HG02885 (cell line): ENCODE data around the gene DUSP1.
A peak's percentile ranks its signal among the peaks of the same experiment; 100 is the strongest.

Source experiments
- ATAC-seq: cut with Tn5 transposase; IDR thresholded peaks from one replicate; pipeline ENCODE4 v1.9.1; 2021; ENCODE audit warnings: mild to moderate bottlenecking; ENCODE audit not compliant: unreplicated experiment, poor library complexity

The DUSP1 gene

DNA sequence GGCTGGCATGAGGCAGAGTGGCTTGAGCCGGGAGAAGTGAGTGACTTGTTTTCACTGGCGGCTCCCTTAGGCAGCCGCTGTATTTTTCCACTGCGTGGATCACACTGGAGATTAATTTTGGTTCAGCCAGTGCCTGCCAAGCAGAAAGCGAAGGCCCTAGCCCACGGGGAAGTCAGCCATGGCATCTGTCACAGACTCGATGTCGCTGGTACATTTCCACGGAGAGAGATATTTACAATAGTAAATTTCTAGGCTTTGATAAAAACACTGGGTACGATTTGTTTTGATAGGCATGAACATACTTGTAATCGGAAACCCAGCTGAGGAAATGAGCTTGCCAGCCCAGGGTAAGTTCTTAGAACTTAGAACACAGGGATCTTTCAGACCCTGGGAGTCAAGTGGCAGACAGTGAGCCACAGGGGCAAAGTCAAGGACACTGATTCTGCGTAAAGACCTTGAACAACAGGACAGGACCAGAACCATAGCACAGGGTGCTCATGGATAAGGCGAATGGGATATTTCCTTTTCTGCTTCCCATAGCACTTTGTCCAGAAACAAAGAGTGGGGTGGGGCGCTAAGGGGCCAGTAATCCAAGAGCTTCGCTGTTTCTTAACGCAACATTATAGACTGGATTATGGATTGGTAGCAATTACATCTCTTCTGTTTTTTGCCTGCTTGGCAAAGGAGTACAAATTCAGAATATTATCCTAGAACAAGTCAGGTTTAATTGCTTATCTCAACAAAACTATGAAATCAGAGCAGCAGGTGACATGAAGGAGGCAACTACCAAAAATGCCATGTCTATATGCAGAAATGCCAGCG lies 4.5 kb downstream of the DUSP1 start:
- no peak for ATAC-seq

- ATAC-seq, result no peak
These were observed 5.2 kb downstream of the DUSP1 start for GRCh38 chr5:172765766-172766286.

DNA sequence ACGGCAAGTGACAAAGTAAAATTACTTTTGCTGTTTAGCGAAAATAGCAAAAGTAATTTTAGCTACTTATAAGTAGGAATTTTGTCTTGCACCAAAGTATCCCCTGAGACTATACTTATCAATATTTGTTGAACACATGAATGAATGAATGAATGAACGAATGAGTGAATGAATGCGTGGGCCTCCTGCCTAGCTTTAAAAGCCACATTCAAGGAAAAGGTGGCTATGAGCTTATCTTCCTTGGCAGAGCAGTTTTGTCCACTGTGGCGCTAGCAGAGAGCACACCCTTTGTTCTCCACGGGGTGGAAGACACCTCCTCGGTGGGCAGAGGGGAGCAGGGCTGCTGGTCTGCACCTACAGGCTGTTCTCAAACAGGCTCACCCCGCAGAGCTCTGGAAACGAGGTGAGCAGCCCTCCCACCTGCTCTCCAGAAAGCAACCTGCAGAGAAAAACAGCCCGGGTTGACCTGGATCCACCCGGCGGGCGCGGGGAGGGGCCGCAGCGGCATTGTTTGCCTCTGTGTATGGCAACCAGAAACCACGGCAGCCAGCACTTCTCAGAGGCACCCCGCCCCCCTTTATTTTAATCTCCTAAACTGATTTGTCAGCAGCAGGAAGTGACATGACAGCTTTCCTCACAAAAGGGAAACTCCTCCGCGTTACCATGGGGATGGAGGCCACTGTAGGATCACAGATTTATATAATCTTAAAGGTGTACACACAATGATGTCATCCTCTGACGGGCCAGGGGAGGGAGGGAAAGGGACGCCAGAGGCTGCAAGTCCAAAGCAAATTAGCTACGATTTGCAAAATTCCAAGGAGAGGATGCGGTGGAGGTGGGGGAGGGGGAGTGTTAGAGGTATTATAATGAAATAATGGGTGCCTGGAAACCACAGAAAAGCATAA lies 5.9 kb downstream of the DUSP1 start:
- ATAC-seq, result peak; percentile 84

- ATAC-seq, result no peak
These were observed 7.9 kb downstream of the DUSP1 start for GRCh38 chr5:172763120-172763464.

DNA sequence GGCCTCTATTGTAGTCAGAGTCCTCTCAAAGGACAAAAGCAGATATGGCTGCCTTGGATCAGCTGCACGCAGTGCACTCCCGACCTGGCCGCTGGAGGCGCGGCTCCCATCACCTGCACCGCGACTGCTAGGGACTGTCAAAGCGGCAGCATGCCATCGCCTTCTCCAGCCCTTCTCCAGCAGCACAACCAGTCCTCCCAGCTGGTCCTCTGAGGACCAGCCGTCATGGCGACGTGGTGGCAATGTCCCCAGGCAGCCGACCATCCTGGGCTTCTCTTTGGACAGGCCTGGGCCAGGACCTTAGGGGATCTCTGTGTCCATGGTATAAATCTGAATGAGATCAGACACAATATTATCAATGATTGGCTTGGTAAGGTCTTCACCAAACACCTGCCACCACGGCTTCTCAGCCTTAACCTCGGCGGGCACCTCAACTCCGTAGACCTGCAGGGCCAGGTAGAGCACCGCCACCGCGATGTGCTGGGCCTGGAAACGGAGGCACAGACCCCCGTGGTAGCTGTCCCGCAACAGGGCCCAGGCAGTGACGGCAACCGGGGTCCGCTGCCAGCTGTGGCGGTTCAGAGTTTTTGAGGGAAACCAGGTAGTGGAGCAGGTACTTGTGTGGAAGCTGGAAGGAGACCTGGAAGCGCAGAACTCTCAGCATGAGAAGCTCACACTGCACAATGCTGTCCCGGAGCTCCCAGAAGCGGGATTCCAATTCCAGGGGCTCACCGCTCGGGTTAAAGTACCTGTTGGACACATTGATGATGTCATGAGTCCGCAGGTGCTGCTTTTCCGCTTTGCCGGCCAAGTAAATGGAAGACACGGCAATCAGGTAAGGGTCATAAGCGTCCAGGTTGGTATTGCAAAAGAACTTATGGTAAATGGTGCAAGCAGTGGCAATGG lies 8.5 kb downstream of the DUSP1 start:
- no peak for ATAC-seq

DNA sequence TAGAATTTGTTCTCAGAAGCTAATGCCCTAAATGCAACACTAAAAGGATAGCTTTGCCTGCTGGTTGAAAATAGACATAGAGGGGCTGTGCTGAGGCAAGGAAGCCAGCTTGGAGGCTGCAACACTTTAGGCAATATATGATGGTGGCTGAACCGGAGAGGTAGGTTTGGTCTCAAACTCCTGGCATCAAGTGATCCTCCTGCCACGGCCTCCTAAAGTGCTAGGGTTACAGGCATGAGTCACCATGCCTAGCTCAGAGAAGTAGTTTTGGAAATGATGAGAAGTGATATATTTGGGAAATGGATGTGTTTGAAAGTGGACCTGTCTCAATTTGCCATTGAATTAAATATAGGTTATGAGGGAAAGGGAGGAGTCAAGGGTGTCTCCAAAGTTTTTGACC lies 10.0 kb downstream of the DUSP1 start:
- ATAC-seq, result no peak

DNA sequence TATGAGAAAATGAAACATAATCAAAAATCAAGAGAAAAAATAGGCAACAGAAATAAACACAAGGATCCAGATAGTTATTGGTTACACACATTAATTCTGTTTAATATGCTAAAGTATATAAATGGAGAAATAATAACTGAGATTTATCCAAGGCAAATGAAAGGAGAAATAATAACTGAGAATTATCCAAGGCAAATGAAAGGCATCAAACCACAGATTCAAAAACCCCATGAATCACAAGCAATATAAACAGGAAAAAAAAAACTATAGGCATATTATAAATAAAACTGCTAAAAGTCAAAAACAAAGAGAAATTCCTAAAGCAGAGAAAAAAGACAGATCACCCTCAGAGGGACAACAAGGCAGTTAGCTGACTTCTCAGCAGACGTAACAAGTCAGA lies 10.9 kb downstream of the DUSP1 start:
- ATAC-seq, result no peak

GRCh38 chr5:172758834-172759149 lies 12.2 kb downstream of the DUSP1 start:
- ATAC-seq, result no peak

GRCh38 chr5:172758077-172758833 lies 12.7 kb downstream of the DUSP1 start:
- no peak for ATAC-seq

GRCh38 chr5:172757394-172758010 lies 13.5 kb downstream of the DUSP1 start:
- no peak for ATAC-seq

- no peak for ATAC-seq
These were observed 14.1 kb downstream of the DUSP1 start for GRCh38 chr5:172756764-172757393.

DNA sequence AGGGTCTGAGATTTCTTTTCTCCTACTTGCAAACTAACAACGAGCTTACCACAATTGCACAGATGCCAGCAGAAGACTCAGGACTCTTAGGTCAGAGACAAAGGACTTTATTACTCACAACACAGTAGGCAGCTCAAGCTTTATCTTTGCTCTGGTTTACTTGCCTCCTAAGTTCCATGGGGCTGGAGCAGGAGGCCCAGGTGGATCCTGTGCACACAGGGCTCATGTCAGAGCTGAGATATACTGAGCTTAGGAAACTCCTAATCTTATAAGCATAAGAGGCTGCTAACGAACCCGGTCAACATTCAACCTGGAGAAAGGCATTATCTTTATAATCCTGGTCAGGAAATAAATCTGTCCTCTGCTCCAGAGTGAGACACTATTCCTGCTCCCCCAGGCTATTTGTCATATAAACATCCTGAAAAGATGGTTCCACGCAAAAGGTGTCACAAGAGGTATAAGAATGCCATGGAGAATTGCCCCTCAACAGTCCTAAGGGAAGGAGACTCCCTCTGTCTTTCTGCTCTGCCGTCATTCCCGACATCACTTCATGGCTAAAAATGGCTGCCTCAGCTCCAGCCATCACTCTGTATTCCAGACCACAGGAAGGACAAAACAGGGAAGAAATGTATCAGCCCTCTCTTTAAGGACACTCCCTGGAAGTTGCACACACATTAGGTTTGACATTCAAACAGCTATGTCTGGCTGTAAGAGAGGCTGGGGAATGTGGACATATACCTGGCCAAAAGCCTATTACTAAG lies 16.2 kb downstream of the DUSP1 start:
- ATAC-seq, result no peak

- ATAC-seq, result no peak
These were observed 17.9 kb downstream of the DUSP1 start for GRCh38 chr5:172753101-172753500.

- no peak for ATAC-seq
These were observed 19.1 kb downstream of the DUSP1 start for GRCh38 chr5:172751761-172752510.

- ATAC-seq, result no peak
These were observed 20.9 kb downstream of the DUSP1 start for GRCh38 chr5:172749881-172750633.

DNA sequence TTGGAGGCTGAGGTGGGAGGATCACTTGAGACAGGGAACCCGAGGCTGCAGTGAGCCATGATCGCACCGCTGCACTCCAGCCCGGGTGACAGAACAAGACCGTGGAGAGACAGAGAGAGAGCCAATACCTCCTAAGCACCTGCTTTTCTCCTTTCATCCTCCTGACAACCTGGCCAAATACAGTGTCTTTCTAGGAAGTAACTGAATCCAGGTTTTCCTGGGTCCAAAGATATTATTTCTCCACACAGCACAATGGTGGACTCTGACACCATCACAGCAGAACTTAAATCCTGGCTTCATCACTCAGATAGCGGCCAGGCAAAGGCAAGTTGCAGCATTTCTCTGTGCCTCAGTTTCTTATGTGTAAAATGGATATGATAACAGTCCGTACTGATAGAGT lies 21.9 kb downstream of the DUSP1 start:
- ATAC-seq, result no peak

GRCh38 chr5:172748341-172748843 lies 22.6 kb downstream of the DUSP1 start:
- no peak for ATAC-seq
